Kidney (tissue), 14 donors: ENCODE results near the gene DSCAML1. TPM values are rescaled to one million over a fixed set of nuclear protein-coding genes. Genes with fewer than 3 reads are reported as not detected.

Source experiments
- DNase-seq, 5 donors: peaks; one replicate each; pipeline ENCODE4 v3.0.0-alpha.2; 2013 to 2020
- FAIRE-seq: peaks from 2 replicates; lab custom pipeline; 2012; peaks lifted over from hg19 to GRCh38; lab: Jason Lieb, UNC
- H3K27ac ChIP-seq, 2 donors: one replicate each; pipeline ENCODE4 v1.7.0; 2013; ENCODE audit warnings: low read depth in 2 of 2, low read length in 2 of 2, inconsistent platforms in 1 of 2
- H3K27me3 ChIP-seq: one replicate; pipeline ENCODE4 v1.7.1; 2013; ENCODE audit warnings: low read length, inconsistent platforms; ENCODE audit not compliant: control insufficient read depth, insufficient read depth
- H3K36me3 ChIP-seq, 3 donors: one replicate each; pipeline versions ENCODE4 v1.7.0 to v1.7.1; 2013; ENCODE audit warnings: low read length in 3 of 3, control low read depth in 1 of 3, inconsistent platforms in 1 of 3; ENCODE audit not compliant: insufficient read depth in 3 of 3, control insufficient read depth in 2 of 3
- H3K4me1 ChIP-seq, 3 donors: one replicate each; pipeline versions ENCODE4 v1.7.0 to v1.7.1; 2013; ENCODE audit warnings: low read length in 3 of 3, inconsistent platforms in 1 of 3, low read depth in 1 of 3; ENCODE audit not compliant: control insufficient read depth in 2 of 3, insufficient read depth in 2 of 3
- H3K4me3 ChIP-seq, 3 donors: one replicate each; pipeline versions ENCODE4 v1.7.0 to v1.8.1; 2013; ENCODE audit warnings: low read length in 3 of 3, control low read depth in 1 of 3, inconsistent platforms in 1 of 3
- H3K9ac ChIP-seq, 3 donors: one replicate each; pipeline versions ENCODE4 v1.7.0 to v1.7.1; 2013; ENCODE audit warnings: low read length in 3 of 3, control low read depth in 1 of 3, inconsistent platforms in 1 of 3
- H3K9me3 ChIP-seq, 3 donors: one replicate each; pipeline versions ENCODE4 v1.7.0 to v1.7.1; 2013; ENCODE audit warnings: low read length in 3 of 3, control low read depth in 1 of 3, inconsistent platforms in 1 of 3; ENCODE audit not compliant: control insufficient read depth in 2 of 3, insufficient read depth in 1 of 3
- CTCF ChIP-seq: IDR thresholded peaks from 3 replicates; pipeline ENCODE4 v1.5.1; 2012; ENCODE audit warnings: mild to moderate bottlenecking, moderate library complexity, borderline replicate concordance; ENCODE audit not compliant: insufficient read depth; ENCODE audit errors: extremely low read depth
- intact Hi-C: fragments of 100-400 bp; cut with DNase I; formaldehyde crosslinking; loops from one replicate; pipeline ENCODE4 v1.11.1; 2022
- polyA plus RNA-seq: library from polyadenylated mRNA; stranded (reverse); fragments of 350-450 nt; fragmentation: Illumina TruSeq; extraction: RNeasy Lipid Tissue Mini Kit (QIAGEN cat#74804); gene quantifications from one replicate; pipeline ENCODE4 v1.2.3, GENCODE V29; 2014; ENCODE audit warnings: low read depth, low replicate concordance; ENCODE audit not compliant: insufficient read depth
- total RNA-seq: library from RNA; stranded (reverse); fragmentation: NEBNext Ultra II Directional; extraction: Animal tissue kit (Norgen Biotek cat#: 25700); gene quantifications from one replicate; pipeline ENCODE4 v1.2.1, GENCODE V29; 2021
- donor health status: control.
- donor health status: control.
- donor health status: control.
- donor health status: control.
- donor health status: control.
- donor health status: DM: yes; HTN: yes; CAD: no.
- donor health status: Normal renal cell carcinoma (clear cell type).

DSCAML1 gene
- total and polyA plus RNA-seq, 2 donors from 2014 or later, result 0.95 to 17.3 TPM

GRCh38 chr11:117646411-117646810, 150.6 kb downstream of the DSCAML1 start:
- H3K4me1 ChIP-seq, result no peaks in the 10 kb centered on the region
- H3K27me3 ChIP-seq, result no peaks in the 10 kb centered on the region
- intact Hi-C loops, result no loop called here
- FAIRE-seq (no peak), DNase-seq (no peak)
- no peaks in the 10 kb centered on the region for H3K36me3 ChIP-seq
- H3K9me3 ChIP-seq, result no peaks in the 10 kb centered on the region
- no peak overlapping the region for H3K4me3 ChIP-seq
- no peak overlapping the region for H3K9ac ChIP-seq
- TF ChIP-seq CTCF, result no peak
- H3K27ac ChIP-seq, result no peak overlapping the region

- Histone ChIP-seq H3K36me3 (no peaks in the 10 kb centered on the region), H3K27ac (no peak overlapping the region), H3K27me3 (no peaks in the 10 kb centered on the region), H3K4me3 (no peak overlapping the region), H3K4me1 (no peaks in the 10 kb centered on the region), H3K9me3 (no peaks in the 10 kb centered on the region), H3K9ac (no peak overlapping the region)
- TF ChIP-seq CTCF, result no peak
- intact Hi-C loops, result no loop called here
- FAIRE-seq (no peak), DNase-seq (no peak)
Measured at GRCh38 chr11:117644403-117645155, 152.4 kb downstream of the DSCAML1 start.

GRCh38 chr11:117643606-117644300, 153.3 kb downstream of the DSCAML1 start:
- Histone ChIP-seq H3K36me3 (no peaks in the 10 kb centered on the region), H3K4me3 (no peak overlapping the region), H3K27me3 (no peaks in the 10 kb centered on the region), H3K9ac (no peak overlapping the region), H3K27ac (no peak overlapping the region), H3K4me1 (no peaks in the 10 kb centered on the region), H3K9me3 (no peaks in the 10 kb centered on the region)
- TF ChIP-seq CTCF, result no peak
- FAIRE-seq (no peak), DNase-seq (peak in 2 of 5 donors; percentile 37 to 52)
- intact Hi-C loops, result no loop called here
